Left lung (tissue), 10 donors: ENCODE results near the gene ST6GALNAC3. TPM values are rescaled to one million over a fixed set of nuclear protein-coding genes. Genes with fewer than 3 reads are reported as not detected.

Experiments
- ATAC-seq: fragments of 200-7000 bp; cut with Tn5 transposase; one replicate; pipeline ENCODE4 v1.9.1; 2020; ENCODE audit warnings: moderate library complexity
- DNase-seq, 4 donors: peaks; one replicate each; pipeline ENCODE4 v3.0.0-alpha.2; 2013 to 2020
- H3K27ac ChIP-seq, 2 donors: fragments of 200-600 bp; sonication (generic) in 1 of 2; one replicate each; pipeline versions ENCODE4 v1.5.0 to v1.8.0; 2020 to 2021
- H3K27me3 ChIP-seq, 2 donors: fragments of 200-600 bp; sonication (generic) in 1 of 2; one replicate each; pipeline versions ENCODE4 v1.5.0 to v1.8.0; 2020 to 2021
- H3K36me3 ChIP-seq, 2 donors: fragments of 200-600 bp; sonication (generic) in 1 of 2; one replicate each; pipeline versions ENCODE4 v1.5.0 to v1.8.0; 2020 to 2021
- H3K4me1 ChIP-seq, 2 donors: fragments of 200-600 bp; one replicate each; pipeline ENCODE4 v1.8.0; 2021
- H3K4me3 ChIP-seq, 2 donors: fragments of 200-600 bp; sonication (generic) in 1 of 2; one replicate each; pipeline versions ENCODE4 v1.5.0 to v1.8.0; 2020 to 2021; ENCODE audit warnings: mild to moderate bottlenecking in 1 of 2
- H3K9me3 ChIP-seq, 2 donors: fragments of 200-600 bp; sonication (generic) in 1 of 2; one replicate each; pipeline versions ENCODE4 v1.5.0 to v1.8.0; 2020 to 2021
- intact Hi-C, 2 donors: fragments of 100-400 bp; cut with DNase I; formaldehyde crosslinking; loops; one replicate each; pipeline versions ENCODE4 v1.11.2 to v1.14.2; 2022
- polyA plus RNA-seq, 6 donors: library from polyadenylated mRNA; unstranded; fragments of 120-200 nt; gene quantifications; one replicate each; pipeline ENCODE4 v1.2.1, GENCODE V29; 2013; ENCODE audit not compliant: insufficient read length in 6 of 6
- total RNA-seq, 2 donors: library from RNA; stranded (reverse); fragmentation: NEBNext Ultra II Directional; extraction: Animal tissue kit (Norgen Biotek cat#: 25700); gene quantifications; one replicate each; pipeline ENCODE4 v1.2.1, GENCODE V29; 2021
- TF ChIP-seq, protein P1 (sequence below), 2 donors: fragments of 200-600 bp; sonication (generic) in 1 of 2; IDR thresholded peaks; one replicate each; pipeline versions ENCODE4 v1.5.0 to v1.8.0; 2021; ENCODE audit warnings: antibody characterized with exemption in 2 of 2
- donor health status: DM: no; HTN: yes; CAD: no.
- donor health status: DM: no; HTN: no; CAD: no.

The ST6GALNAC3 gene
- total and polyA plus RNA-seq, 8 donors = 3.4 to 37.7 (median 30.1) TPM

DNA sequence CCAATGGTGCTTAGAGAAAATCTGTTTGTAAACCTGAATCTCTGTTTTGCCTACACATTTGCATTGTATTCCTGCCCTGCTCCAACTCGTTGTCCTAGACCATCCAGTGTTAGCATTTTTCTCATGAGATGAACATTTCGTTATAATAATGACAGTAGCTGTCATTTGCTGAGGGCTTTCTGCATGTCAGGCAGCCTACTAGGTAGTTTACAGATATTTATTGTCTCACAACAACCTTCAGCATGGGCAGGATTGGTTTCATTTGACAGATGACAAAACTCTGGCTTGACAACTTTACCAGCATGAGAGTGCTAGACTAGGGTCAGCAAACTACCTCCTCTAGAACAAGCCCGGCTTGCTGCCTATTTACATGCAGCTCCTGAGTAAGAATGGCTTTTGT is 10.1 kb downstream of the ST6GALNAC3 start:
- H3K36me3 ChIP-seq = no peaks in the 10 kb centered on the region
- no peaks in the 10 kb centered on the region for H3K27me3 ChIP-seq
- no peaks in the 10 kb centered on the region for H3K9me3 ChIP-seq
- TF ChIP-seq, protein P1, sequence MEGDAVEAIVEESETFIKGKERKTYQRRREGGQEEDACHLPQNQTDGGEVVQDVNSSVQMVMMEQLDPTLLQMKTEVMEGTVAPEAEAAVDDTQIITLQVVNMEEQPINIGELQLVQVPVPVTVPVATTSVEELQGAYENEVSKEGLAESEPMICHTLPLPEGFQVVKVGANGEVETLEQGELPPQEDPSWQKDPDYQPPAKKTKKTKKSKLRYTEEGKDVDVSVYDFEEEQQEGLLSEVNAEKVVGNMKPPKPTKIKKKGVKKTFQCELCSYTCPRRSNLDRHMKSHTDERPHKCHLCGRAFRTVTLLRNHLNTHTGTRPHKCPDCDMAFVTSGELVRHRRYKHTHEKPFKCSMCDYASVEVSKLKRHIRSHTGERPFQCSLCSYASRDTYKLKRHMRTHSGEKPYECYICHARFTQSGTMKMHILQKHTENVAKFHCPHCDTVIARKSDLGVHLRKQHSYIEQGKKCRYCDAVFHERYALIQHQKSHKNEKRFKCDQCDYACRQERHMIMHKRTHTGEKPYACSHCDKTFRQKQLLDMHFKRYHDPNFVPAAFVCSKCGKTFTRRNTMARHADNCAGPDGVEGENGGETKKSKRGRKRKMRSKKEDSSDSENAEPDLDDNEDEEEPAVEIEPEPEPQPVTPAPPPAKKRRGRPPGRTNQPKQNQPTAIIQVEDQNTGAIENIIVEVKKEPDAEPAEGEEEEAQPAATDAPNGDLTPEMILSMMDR (IDR thresholded peaks at IDR 0.05) = no peak
- intact Hi-C loops = no loop called here
- DNase-seq (no peak), ATAC-seq (no peak)
- no peak overlapping the region for H3K27ac ChIP-seq
- H3K4me3 ChIP-seq = no peak overlapping the region
- H3K4me1 ChIP-seq = peaks cover 0 to 8% of the 10 kb centered on the region in 2 donors

DNA sequence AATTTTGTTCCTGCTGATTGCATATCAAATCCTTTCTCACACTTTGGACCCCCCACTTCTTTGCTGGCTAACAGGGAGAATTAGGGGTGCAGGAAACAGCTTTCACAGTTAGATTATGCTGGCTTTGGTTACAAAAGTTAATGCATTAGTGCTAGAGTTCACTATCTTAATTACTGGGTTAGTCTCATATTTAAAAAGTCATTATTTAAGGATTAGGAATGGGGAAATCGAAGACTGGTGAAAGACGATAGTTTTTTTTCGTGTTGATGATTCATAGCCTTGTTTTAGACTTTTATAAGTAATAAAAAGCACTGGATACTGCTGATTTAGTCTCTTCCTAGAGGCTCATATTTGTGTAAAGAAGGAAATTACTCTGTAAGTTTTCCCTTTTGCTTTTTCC is 11.6 kb downstream of the ST6GALNAC3 start:
- Histone ChIP-seq H3K27ac (no peak overlapping the region), H3K36me3 (no peaks in the 10 kb centered on the region), H3K4me1 (peaks cover 0 to 8% of the 10 kb centered on the region in 2 donors), H3K27me3 (no peaks in the 10 kb centered on the region), H3K4me3 (no peak overlapping the region), H3K9me3 (no peaks in the 10 kb centered on the region)
- ATAC-seq = no peak
- no peak for DNase-seq
- intact Hi-C loops = no loop called here
- TF ChIP-seq, protein P1 (IDR thresholded peaks at IDR 0.05) = no peak

DNA sequence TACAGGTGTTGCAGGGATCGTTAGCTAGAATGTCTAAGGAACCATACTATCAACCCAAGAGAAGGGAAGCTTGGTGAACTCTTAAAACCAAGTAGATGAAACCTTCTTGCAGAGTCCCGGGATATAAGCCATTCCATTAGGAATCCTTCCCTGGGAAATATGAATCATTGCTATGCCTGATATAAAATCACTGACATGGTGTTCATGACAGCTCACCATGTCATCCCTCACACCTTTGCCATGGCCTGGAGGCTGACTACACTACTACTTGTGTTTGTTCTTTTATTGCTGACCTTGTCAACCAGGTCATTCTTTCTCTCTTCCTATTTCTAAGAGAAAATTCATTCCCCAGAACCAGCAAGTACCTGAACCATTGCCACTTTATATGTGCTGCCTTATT is 12.1 kb downstream of the ST6GALNAC3 start:
- TF ChIP-seq, protein P1 (IDR thresholded peaks at IDR 0.05) = no peak
- no peak overlapping the region for H3K4me3 ChIP-seq
- intact Hi-C loops = no loop called here
- H3K27ac ChIP-seq = no peak overlapping the region
- H3K4me1 ChIP-seq = peaks cover 0 to 8% of the 10 kb centered on the region in 2 donors
- ATAC-seq (no peak), DNase-seq (no peak)
- H3K27me3 ChIP-seq = no peaks in the 10 kb centered on the region
- no peaks in the 10 kb centered on the region for H3K9me3 ChIP-seq
- H3K36me3 ChIP-seq = no peaks in the 10 kb centered on the region

DNA sequence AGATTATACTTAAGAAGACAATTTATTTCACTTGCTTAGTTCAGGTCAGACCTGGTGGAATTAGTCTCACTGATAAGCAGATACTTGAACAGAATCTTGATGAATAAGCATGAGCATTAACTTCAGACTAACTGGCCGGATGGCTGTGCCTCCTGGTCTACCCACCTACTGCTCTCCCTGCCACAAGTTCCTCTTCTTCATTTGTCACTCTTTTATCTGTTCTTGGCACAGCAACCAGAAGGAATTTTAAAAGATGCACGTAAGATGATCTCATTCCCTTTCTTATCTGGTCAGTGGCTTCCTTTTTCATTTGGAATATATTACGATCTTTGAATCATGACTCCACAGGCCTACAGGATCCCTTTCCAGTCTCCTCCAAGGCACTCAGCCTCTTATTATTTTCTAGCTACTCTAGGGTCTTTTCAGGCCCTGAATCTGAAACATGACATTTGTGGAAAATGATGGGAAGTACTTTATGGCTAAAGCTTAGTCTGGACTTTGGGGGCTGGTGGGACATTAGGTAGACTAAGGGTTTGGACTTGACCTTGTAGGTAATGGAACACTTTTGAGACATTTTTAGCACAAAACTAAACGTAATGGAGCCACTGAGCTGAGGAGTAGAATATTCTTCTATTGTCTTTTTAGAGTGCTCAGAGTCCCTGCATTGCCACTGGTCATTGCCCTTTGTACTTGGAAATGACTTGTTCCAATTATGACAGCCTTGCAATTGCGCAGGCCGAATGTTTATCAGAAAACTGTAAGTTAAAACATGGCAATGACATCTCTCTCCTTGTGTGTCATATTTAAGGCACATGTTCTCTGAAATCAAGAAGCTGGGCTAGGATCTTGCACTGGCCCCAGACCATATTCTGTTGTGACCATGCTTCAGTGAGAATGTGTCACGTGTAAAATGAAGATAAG is 16.0 kb downstream of the ST6GALNAC3 start:
- Histone ChIP-seq H3K9me3 (no peaks in the 10 kb centered on the region), H3K27me3 (no peaks in the 10 kb centered on the region)
- intact Hi-C loops = no loop called here

DNA sequence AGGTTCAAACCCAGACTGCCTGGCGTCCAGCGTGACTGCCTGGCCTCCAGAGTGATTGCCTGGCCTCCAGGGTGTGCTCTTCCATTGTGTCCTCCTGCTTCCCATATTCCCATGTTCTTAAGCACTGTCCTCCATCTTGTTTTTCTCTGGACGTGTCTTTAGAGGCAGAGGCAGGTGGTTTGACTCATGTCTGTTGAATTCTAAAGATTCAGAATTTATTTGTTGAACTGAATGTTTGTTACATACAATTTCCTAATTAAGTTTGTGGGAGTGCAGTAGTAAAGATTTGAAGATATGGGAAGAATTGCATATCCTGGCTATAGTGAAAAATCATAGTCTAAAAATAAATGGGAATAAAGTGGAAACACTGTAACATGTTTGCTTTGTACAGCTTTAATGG is 18.3 kb downstream of the ST6GALNAC3 start:
- no peak for DNase-seq
- intact Hi-C loops = no loop called here
- no peak for ATAC-seq
- TF ChIP-seq, protein P1 (IDR thresholded peaks at IDR 0.05) = no peak
- Histone ChIP-seq H3K27ac (no peak overlapping the region), H3K36me3 (no peaks in the 10 kb centered on the region), H3K9me3 (no peaks in the 10 kb centered on the region), H3K4me1 (no peaks in the 10 kb centered on the region), H3K27me3 (no peaks in the 10 kb centered on the region), H3K4me3 (no peak overlapping the region)

More for the DNA sequence above, 16.0 kb downstream of the ST6GALNAC3 start:
- TF ChIP-seq, protein P1 (IDR thresholded peaks at IDR 0.05) = no peak
- ATAC-seq = no peak
- H3K36me3 ChIP-seq = no peaks in the 10 kb centered on the region
- no peak overlapping the region for H3K27ac ChIP-seq
- no peak overlapping the region for H3K4me3 ChIP-seq
- peaks cover 0 to 3% of the 10 kb centered on the region in 2 donors for H3K4me1 ChIP-seq
- DNase-seq = no peak
